HFFc6 (cell line): Measurements from ENCODE around the gene CNIH4. TPM values are rescaled to one million over a fixed set of nuclear protein-coding genes. Genes with fewer than 3 reads are reported as not detected.
A peak's percentile ranks its signal among the peaks of the same experiment; 100 is the strongest.
"Not testable (repeated sequence)": the region's sequence is repeated elsewhere in the genome, so short reads cannot be mapped to it uniquely, and the experiment has no call there.

Source experiments
- DNase-seq: peaks from one replicate; pipeline ENCODE4 v3.0.0-alpha.2; 2018
- H3K27ac Mint-ChIP-seq: 2 replicates; pipeline ENCODE4 v1.8.0; 2020; ENCODE audit warnings: mild to moderate bottlenecking, mixed read lengths
- H3K27me3 Mint-ChIP-seq: 2 replicates; pipeline ENCODE4 v1.8.0; 2021; ENCODE audit warnings: mild to moderate bottlenecking, moderate library complexity, mixed read lengths; ENCODE audit not compliant: insufficient read depth
- H3K36me3 Mint-ChIP-seq: 2 replicates; pipeline ENCODE4 v1.8.0; 2021; ENCODE audit warnings: low read depth, mixed read lengths
- H3K4me1 Mint-ChIP-seq: 2 replicates; pipeline ENCODE4 v1.8.0; 2020; ENCODE audit warnings: low read depth, mixed read lengths
- H3K4me3 Mint-ChIP-seq: 2 replicates; pipeline ENCODE4 v1.8.0; 2020; ENCODE audit warnings: mild to moderate bottlenecking, moderate library complexity, mixed read lengths
- H3K9me3 Mint-ChIP-seq: 2 replicates; pipeline ENCODE4 v1.8.0; 2020; ENCODE audit warnings: mild to moderate bottlenecking, mixed read lengths
- CTCF ChIP-seq: fragments of 200-600 bp; sonication (generic); IDR thresholded peaks from 2 replicates; pipeline ENCODE4 v1.5.0; 2021; ENCODE audit warnings: antibody characterized with exemption, mild to moderate bottlenecking
- total RNA-seq, 6 experiments: library from RNA; stranded (reverse); fragmentation: NEBNext Ultra II Directional; extraction: Animal tissue kit (Norgen Biotek cat#: 25700); gene quantifications; 2 replicates in 1 of 6; 3 replicates in 5 of 6; pipeline ENCODE4 v1.2.3, GENCODE V29; 2021

The CNIH4 gene
- total RNA-seq, 6 experiments from 2014 or later = 46.7 to 53.7 (median 51.6) TPM

GRCh38 chr1:224339442-224340033, 17.1 kb upstream of the CNIH4 start:
- Mint-ChIP-seq H3K4me3 (no peak overlapping the region), H3K4me1 (peaks cover 7% of the 10 kb centered on the region), H3K27ac (no peak overlapping the region), H3K36me3 (peaks cover 13% of the 10 kb centered on the region), H3K27me3 (peaks cover 12% of the 10 kb centered on the region), H3K9me3 (peaks cover 27% of the 10 kb centered on the region)
- TF ChIP-seq CTCF = no peak
- no peak for DNase-seq

GRCh38 chr1:224340453-224341384, 16.0 kb upstream of the CNIH4 start:
- Mint-ChIP-seq H3K4me3 (peak overlapping the region; percentile 80), H3K9me3 (peaks cover 38% of the 10 kb centered on the region), H3K36me3 (peaks cover 13% of the 10 kb centered on the region), H3K27me3 (peaks cover 12% of the 10 kb centered on the region)
- H3K4me1 Mint-ChIP-seq, DNase-seq, H3K27ac Mint-ChIP-seq: not testable (repeated sequence)

- H3K27ac Mint-ChIP-seq = no peak overlapping the region
- H3K36me3 Mint-ChIP-seq = peaks cover 13% of the 10 kb centered on the region
- H3K27me3 Mint-ChIP-seq = peaks cover 7% of the 10 kb centered on the region; the same call in 1 of the 2 replicates
- DNase-seq = no peak
- peaks cover 41% of the 10 kb centered on the region for H3K9me3 Mint-ChIP-seq
- H3K4me1 Mint-ChIP-seq = peaks cover 5% of the 10 kb centered on the region; the same call in 1 of the 2 replicates
- TF ChIP-seq CTCF = no peak
- no peak overlapping the region for H3K4me3 Mint-ChIP-seq
Observed at GRCh38 chr1:224343679-224344078, 13.0 kb upstream of the CNIH4 start.

- no peaks in the 10 kb centered on the region; the same call in 1 of the 2 replicates for H3K27me3 Mint-ChIP-seq
- H3K27ac Mint-ChIP-seq = no peak overlapping the region
- TF ChIP-seq CTCF = no peak
- H3K9me3 Mint-ChIP-seq = peaks cover 28% of the 10 kb centered on the region
- H3K36me3 Mint-ChIP-seq = peaks cover under 1% of the 10 kb centered on the region
- no peak overlapping the region for H3K4me3 Mint-ChIP-seq
- no peak for DNase-seq
- H3K4me1 Mint-ChIP-seq = no peaks in the 10 kb centered on the region
Observed at GRCh38 chr1:224348137-224348536, 8.5 kb upstream of the CNIH4 start.

GRCh38 chr1:224349716-224350115, 7.0 kb upstream of the CNIH4 start:
- not testable (repeated sequence) for H3K36me3 Mint-ChIP-seq, H3K4me1 Mint-ChIP-seq, H3K27me3 Mint-ChIP-seq, H3K4me3 Mint-ChIP-seq, DNase-seq, H3K27ac Mint-ChIP-seq
- H3K9me3 Mint-ChIP-seq = peaks cover 12% of the 10 kb centered on the region

- not testable (repeated sequence) for H3K9me3 Mint-ChIP-seq, H3K27me3 Mint-ChIP-seq, H3K36me3 Mint-ChIP-seq, H3K4me1 Mint-ChIP-seq, H3K4me3 Mint-ChIP-seq, H3K27ac Mint-ChIP-seq, DNase-seq
Observed at GRCh38 chr1:224352436-224353085, 4.1 kb upstream of the CNIH4 start.
